ENCODE data around the gene DELE1.

GRCh38 chr5:141978389-141978788 lies 54.7 kb downstream of the DELE1 start:
- TF ChIP-seq CTCF (IDR thresholded peaks at IDR 0.05) (no peak), POLR2A (IDR thresholded peaks at IDR 0.05) (no peak)

Data from prostate gland (tissue), 2 donors.